Ascending aorta (tissue), 2 donors: ENCODE data around the gene PRSS8. TPM values are rescaled to one million over a fixed set of nuclear protein-coding genes. Genes with fewer than 3 reads are reported as not detected.
A peak's percentile ranks its signal among the peaks of the same experiment; 100 is the strongest.

Source experiments
- DNase-seq, 2 donors: peaks; one replicate each; pipeline ENCODE4 v3.0.0-alpha.2; 2019; ENCODE audit warnings: low spot score in 2 of 2
- H3K27ac ChIP-seq, 2 donors: fragments of 200-600 bp; sonication (generic); one replicate each; pipeline ENCODE4 v1.5.1; 2016 to 2017; ENCODE audit warnings: mild to moderate bottlenecking in 1 of 2
- H3K27me3 ChIP-seq: fragments of 200-600 bp; sonication (generic); one replicate; pipeline ENCODE4 v1.5.1; 2017
- H3K36me3 ChIP-seq, 2 donors: fragments of 200-600 bp; sonication (generic); one replicate each; pipeline ENCODE4 v1.5.1; 2016
- H3K4me1 ChIP-seq, 2 donors: fragments of 200-600 bp; sonication (generic); one replicate each; pipeline ENCODE4 v1.5.1; 2016 to 2017; ENCODE audit warnings: mild to moderate bottlenecking in 1 of 2
- H3K4me3 ChIP-seq, 2 donors: fragments of 200-600 bp; sonication (generic); one replicate each; pipeline ENCODE4 v1.5.1; 2016 to 2017; ENCODE audit warnings: mild to moderate bottlenecking in 1 of 2
- H3K9me3 ChIP-seq, 2 donors: fragments of 200-600 bp; sonication (generic); one replicate each; pipeline ENCODE4 v1.5.1; 2016
- intact Hi-C: fragments of 100-400 bp; cut with DNase I; formaldehyde crosslinking; loops from one replicate; pipeline ENCODE4 v1.15.1; 2023
- total RNA-seq: library from RNA; depleted of rRNA; stranded (reverse); fragments of >200 nt; gene quantifications from one replicate; pipeline ENCODE4 v1.1.0, GENCODE V29; 2016
- TF ChIP-seq, protein P1 (sequence below), 3 experiments: fragments of 200-600 bp in 2 of 3; fragments of 450-650 bp in 1 of 3; sonication (generic) in 2 of 3; IDR thresholded peaks; one replicate each; pipeline ENCODE4 v1.5.1; 2016 to 2019; ENCODE audit warnings: antibody characterized with exemption in 3 of 3, mild to moderate bottlenecking in 1 of 3, moderate library complexity in 1 of 3

Gene PRSS8
- total RNA-seq, 1 donor from 2014 or later, result not detected

DNA sequence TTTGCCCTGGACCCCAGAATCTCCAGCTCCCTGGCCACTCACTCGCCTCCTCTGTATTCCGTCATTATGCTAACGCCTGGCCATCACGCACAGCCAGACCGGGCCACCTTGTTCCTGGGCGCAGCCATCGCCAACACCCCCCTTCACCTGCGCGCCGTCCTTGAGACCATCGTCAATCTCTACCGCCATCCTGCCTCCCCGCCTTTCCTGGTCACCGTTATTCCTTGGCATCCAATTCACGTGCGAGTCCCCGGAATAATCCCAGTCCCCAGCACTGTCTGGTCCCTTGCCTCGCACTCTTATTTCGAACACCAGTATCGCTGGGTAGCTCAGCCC lies 41.5 kb downstream of the PRSS8 start:
- TF ChIP-seq, protein P1, sequence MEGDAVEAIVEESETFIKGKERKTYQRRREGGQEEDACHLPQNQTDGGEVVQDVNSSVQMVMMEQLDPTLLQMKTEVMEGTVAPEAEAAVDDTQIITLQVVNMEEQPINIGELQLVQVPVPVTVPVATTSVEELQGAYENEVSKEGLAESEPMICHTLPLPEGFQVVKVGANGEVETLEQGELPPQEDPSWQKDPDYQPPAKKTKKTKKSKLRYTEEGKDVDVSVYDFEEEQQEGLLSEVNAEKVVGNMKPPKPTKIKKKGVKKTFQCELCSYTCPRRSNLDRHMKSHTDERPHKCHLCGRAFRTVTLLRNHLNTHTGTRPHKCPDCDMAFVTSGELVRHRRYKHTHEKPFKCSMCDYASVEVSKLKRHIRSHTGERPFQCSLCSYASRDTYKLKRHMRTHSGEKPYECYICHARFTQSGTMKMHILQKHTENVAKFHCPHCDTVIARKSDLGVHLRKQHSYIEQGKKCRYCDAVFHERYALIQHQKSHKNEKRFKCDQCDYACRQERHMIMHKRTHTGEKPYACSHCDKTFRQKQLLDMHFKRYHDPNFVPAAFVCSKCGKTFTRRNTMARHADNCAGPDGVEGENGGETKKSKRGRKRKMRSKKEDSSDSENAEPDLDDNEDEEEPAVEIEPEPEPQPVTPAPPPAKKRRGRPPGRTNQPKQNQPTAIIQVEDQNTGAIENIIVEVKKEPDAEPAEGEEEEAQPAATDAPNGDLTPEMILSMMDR (IDR thresholded peaks at IDR 0.05), result no peak
- intact Hi-C loops, result loop anchor here (1.0 to 10.0 kb wide), 6 partner anchors 20 to 351 kb away; partner anchors contain the start of genes FUS, ZNF646, ZNF668 and ZNF843
- Histone ChIP-seq H3K9me3 (no peaks in the 10 kb centered on the region), H3K36me3 (peaks cover 13 to 16% of the 10 kb centered on the region in 2 donors), H3K27me3 (no peaks in the 10 kb centered on the region), H3K4me1 (peaks cover 0 to 3% of the 10 kb centered on the region in 2 donors), H3K27ac (peak overlapping the region; percentile 86 to 92), H3K4me3 (peak overlapping the region; percentile 94 to 97)
- DNase-seq, result no peak

DNA sequence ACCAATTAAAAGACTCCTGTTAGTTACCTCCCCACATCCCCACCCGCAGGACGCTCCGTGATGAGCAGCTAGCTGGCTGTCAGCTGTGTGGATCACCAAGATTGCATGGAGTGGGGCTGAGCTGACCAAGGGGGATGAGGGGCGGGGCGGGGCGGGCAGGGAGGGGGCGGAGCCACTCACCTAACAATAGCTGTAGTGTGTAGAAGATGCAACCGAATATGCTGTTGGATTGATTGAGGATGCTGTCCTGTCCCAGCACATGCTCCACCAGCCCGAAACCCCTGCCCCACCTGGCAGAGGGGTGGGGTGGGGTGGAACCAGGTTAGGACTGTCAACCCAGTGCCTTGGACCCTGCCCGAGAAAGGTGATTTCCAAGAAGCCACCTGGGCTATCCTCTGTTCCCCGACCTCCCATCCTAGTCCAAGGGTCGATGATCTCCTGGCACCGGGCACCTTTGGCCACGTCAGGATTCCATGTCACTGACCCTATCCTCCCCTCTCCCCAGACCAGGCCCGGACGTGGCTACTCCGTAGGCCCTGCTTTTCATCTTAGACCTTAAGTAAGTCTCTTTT lies 42.3 kb downstream of the PRSS8 start:
- Histone ChIP-seq H3K4me1 (peaks cover 0 to 3% of the 10 kb centered on the region in 2 donors), H3K36me3 (peaks cover 13 to 16% of the 10 kb centered on the region in 2 donors), H3K9me3 (no peaks in the 10 kb centered on the region), H3K27ac (no peak overlapping the region), H3K27me3 (no peaks in the 10 kb centered on the region), H3K4me3 (peak overlapping the region; percentile 94 to 97)
- DNase-seq, result no peak
- TF ChIP-seq, protein P1 (IDR thresholded peaks at IDR 0.05), result no peak
- intact Hi-C loops, result loop anchor here (5.0 to 10.0 kb wide), 3 partner anchors 89 to 352 kb away; partner anchors contain the start of genes FUS and ZNF843

DNA sequence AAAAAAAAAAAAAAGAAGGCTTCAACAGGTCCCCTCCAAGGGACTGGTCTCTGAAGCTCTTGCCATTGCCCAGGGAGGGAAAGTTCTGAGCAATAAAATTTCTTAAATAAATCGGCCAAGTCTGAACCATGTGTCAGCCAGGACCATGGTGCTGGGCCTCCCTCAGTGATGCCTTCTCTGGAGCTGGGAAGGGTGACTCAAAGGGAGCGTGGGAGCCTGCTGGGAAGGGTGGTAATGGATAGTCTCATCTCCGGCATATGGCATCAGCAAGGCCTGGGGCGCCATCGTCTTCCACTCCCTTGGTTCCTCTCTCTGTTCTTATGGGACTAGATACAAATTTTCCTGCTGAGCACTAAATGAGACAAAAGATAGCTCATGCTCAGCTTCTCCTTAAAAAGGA lies 43.2 kb downstream of the PRSS8 start:
- TF ChIP-seq, protein P1 (IDR thresholded peaks at IDR 0.05), result no peak
- H3K4me1 ChIP-seq, result peaks cover 0 to 3% of the 10 kb centered on the region in 2 donors
- H3K9me3 ChIP-seq, result no peaks in the 10 kb centered on the region
- intact Hi-C loops, result loop anchor here (5.0 to 10.0 kb wide), 3 partner anchors 90 to 352 kb away; partner anchors contain the start of genes FUS and ZNF843
- no peaks in the 10 kb centered on the region for H3K27me3 ChIP-seq
- no peak overlapping the region for H3K27ac ChIP-seq
- no peak for DNase-seq
- H3K36me3 ChIP-seq, result peaks cover 13 to 19% of the 10 kb centered on the region in 2 donors
- H3K4me3 ChIP-seq, result no peak overlapping the region

DNA sequence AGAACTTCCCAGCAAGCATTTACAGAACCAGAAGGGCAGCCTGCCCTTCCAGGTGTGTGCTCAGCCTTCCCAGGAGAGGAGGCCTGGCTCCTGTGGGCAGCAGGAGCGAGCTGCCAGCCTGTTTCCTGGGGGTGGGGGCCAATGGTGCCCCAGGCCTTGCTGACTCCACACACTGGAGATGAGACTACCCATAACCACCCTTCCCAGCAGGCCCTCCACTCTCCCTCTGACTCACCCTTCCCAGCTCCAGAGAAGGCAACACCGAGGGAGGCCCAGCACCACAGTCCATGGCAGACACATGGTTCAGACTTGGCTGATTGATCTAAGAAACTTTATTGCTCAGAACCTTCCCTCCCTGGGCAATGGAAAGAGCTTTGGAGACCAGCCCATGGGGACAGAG lies 45.0 kb downstream of the PRSS8 start:
- no peak for DNase-seq
- intact Hi-C loops, result loop anchor here (5.0 to 10.0 kb wide), 3 partner anchors 92 to 354 kb away; partner anchors contain the start of genes FUS and ZNF843
- Histone ChIP-seq H3K9me3 (no peaks in the 10 kb centered on the region), H3K4me1 (peaks cover 0 to 3% of the 10 kb centered on the region in 2 donors), H3K4me3 (no peak overlapping the region), H3K36me3 (peaks cover 26 to 34% of the 10 kb centered on the region in 2 donors), H3K27ac (no peak overlapping the region), H3K27me3 (no peaks in the 10 kb centered on the region)
- TF ChIP-seq, protein P1 (IDR thresholded peaks at IDR 0.05), result no peak

DNA sequence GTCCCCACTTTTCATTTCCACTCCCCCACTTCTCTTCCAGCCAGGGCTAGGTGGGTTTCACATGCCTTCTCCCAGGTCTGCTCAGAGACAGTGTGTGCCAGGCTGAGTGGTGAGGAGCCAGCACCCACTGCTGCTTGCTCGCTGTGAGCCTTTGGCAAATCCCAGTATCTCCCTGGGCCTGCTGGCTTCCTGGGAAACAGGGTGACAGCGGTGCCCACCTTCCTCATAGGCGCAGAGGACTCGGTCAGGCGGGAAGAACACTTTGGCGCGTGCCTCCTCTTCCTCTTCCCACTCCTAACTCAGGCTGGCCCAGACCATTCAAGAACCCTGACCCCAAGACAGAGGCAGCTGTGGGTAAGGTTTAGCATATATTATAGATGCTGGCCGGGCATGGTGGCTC lies 46.3 kb downstream of the PRSS8 start:
- Histone ChIP-seq H3K27me3 (no peaks in the 10 kb centered on the region), H3K36me3 (peaks cover 33 to 46% of the 10 kb centered on the region in 2 donors)
- intact Hi-C loops, result no loop called here

More for the DNA sequence above, 46.3 kb downstream of the PRSS8 start:
- Histone ChIP-seq H3K9me3 (no peaks in the 10 kb centered on the region), H3K4me1 (no peaks in the 10 kb centered on the region), H3K4me3 (no peak overlapping the region), H3K27ac (no peak overlapping the region)
- DNase-seq, result no peak
- TF ChIP-seq, protein P1 (IDR thresholded peaks at IDR 0.05), result no peak
